CMK (cell line): ENCODE measurements around the gene AGTRAP.

Experiments used
- DNase-seq: peaks from one replicate; pipeline ENCODE4 v3.0.0-alpha.2; 2010; ENCODE audit warnings: low read depth

AGTRAP gene

GRCh38 chr1:11736746-11737639 is 1.1 kb downstream of the AGTRAP start:
- DNase-seq = no peak

GRCh38 chr1:11738096-11738495 is 2.2 kb downstream of the AGTRAP start:
- DNase-seq = no peak

- no peak for DNase-seq
Measured at GRCh38 chr1:11738783-11739182, 2.8 kb downstream of the AGTRAP start.

- peak; percentile 97 for DNase-seq
Measured at GRCh38 chr1:11740258-11741192, 4.6 kb downstream of the AGTRAP start.

- DNase-seq = no peak
Measured at GRCh38 chr1:11741482-11741881, 5.5 kb downstream of the AGTRAP start.

- DNase-seq = no peak
Measured at GRCh38 chr1:11741919-11742558, 6.1 kb downstream of the AGTRAP start.

GRCh38 chr1:11744287-11744686 is 8.4 kb downstream of the AGTRAP start:
- DNase-seq = no peak

GRCh38 chr1:11746092-11746491 is 10.2 kb downstream of the AGTRAP start:
- no peak for DNase-seq

- no peak for DNase-seq
Measured at GRCh38 chr1:11746795-11747487, 11.0 kb downstream of the AGTRAP start.

GRCh38 chr1:11748294-11749202 is 12.6 kb downstream of the AGTRAP start:
- no peak for DNase-seq

GRCh38 chr1:11749203-11749689 is 13.3 kb downstream of the AGTRAP start:
- peak; percentile 53 for DNase-seq

- no peak for DNase-seq
Measured at GRCh38 chr1:11749996-11750395, 14.1 kb downstream of the AGTRAP start.

- no peak for DNase-seq
Measured at GRCh38 chr1:11751087-11751486, 15.2 kb downstream of the AGTRAP start.

- no peak for DNase-seq
Measured at GRCh38 chr1:11752359-11753088, 16.6 kb downstream of the AGTRAP start.

- no peak for DNase-seq
Measured at GRCh38 chr1:11753555-11754208, 17.7 kb downstream of the AGTRAP start.

GRCh38 chr1:11757047-11757446 is 21.1 kb downstream of the AGTRAP start:
- no peak for DNase-seq

- DNase-seq = no peak
Measured at GRCh38 chr1:11759791-11760190, 23.9 kb downstream of the AGTRAP start.

- no peak for DNase-seq
Measured at GRCh38 chr1:11761285-11761684, 25.3 kb downstream of the AGTRAP start.

- DNase-seq = no peak
Measured at GRCh38 chr1:11761988-11762406, 26.1 kb downstream of the AGTRAP start, which contains the start of gene C1orf167. Gene C1orf167, plus strand, starts transcription at chr1:11762193. Its CDS starts 2,208 bp downstream, at chr1:11764401.
